Effector CD4-positive, alpha-beta T cell (primary cell): Measurements from ENCODE around the gene SRP68.

Experiments
- DNase-seq: peaks from one replicate; pipeline ENCODE4 v3.0.0-alpha.2; 2020

Gene SRP68

DNA sequence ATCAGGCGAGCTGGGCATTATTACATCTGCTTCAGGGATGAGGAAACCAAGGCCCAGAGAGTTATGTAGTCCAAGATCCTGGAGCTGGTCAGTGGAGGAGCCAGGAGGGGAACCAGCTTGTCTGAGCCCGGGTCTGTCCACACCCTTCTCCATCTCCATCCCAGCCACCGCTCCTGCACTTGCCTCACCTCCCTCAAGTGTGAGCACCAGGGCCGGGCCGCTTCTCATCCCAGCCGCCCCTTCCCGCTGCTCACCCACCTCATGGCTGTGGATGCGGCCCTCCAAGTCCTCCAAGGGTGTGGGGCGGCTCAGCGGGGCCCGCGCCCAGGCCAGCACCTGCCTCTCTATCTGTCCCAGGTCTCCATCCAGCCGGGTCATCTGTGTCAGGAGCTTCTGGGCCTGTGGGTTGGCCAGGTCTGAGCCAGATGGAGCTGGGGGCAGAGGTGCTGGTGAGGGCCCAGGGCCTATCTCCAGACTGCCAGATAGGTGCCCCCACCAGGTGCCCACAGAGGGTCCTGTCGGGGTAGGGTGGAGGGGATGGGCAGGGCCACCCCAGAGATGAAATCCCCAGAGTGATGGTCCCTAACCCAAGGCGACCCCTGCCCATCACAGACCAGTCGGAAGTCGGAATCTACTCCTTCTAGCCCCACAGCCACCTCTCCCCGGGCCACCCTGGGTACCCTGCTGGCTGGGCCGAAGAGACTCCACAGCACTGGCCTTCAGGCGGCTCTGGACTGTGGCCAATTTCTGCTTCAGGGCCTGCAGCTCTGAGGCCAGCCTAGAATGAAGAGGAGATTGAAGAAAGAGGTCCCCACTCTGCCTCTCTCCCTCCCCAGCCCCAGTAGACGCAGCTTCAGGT, 54.6 kb downstream of the SRP68 start:
- DNase-seq = no peak

DNA sequence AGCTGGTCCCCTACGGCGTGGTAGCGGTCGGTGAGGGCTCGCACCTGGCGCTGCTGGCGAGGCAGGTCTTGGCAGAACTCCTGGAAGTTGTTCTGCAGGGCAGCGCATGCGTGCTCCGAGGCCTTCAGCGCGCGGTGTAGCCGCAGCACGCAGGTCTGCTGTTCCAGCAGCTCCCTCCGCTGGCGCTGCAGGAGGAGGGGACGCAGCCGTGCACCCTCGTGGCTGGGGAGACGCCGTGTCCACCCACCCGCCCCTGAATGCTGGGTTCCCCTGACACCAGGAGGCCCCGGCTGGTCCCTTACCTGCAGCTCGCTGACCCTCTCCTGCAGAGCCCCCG, 57.4 kb downstream of the SRP68 start:
- no peak for DNase-seq

DNA sequence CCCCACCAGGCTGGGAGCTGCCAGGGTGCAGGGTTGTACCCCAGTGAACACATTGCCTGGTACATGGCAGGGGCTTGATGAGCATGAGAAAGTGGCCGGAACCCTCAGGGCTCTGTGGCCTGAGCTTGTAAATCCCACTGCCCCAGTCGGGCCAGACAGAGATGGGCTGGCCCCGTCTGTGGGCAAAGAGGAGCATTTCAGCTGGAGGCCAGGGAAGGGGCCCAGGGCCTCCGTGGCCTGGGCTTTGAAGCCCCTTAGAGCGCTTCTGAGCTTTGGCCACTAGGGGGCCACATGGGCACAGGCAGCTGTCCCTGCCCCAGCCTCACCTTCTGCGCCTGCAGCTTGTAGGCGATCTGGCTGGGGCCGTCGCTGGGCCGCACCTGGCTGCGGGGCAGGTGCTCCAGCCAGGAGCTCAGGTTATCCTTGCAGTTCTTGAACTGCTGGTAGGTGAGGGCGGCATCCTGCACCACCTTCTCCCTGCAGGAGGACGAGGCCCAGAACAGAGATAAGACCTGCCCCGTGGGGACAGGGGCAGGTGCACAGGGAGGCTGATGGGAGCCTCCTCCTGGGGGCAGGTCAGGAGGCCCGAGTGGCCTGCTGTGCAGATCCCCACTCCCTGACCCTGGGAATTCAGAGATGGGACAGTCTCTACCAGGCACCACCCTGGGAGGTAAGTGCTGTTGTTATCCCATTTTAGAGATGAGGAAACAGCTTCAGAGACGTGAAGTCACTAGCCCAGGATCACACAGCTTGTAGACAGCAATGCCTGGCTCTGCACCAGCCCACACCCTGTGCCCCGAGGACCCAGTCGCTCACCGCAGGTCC, 58.0 kb downstream of the SRP68 start:
- peak; percentile 73 for DNase-seq

DNA sequence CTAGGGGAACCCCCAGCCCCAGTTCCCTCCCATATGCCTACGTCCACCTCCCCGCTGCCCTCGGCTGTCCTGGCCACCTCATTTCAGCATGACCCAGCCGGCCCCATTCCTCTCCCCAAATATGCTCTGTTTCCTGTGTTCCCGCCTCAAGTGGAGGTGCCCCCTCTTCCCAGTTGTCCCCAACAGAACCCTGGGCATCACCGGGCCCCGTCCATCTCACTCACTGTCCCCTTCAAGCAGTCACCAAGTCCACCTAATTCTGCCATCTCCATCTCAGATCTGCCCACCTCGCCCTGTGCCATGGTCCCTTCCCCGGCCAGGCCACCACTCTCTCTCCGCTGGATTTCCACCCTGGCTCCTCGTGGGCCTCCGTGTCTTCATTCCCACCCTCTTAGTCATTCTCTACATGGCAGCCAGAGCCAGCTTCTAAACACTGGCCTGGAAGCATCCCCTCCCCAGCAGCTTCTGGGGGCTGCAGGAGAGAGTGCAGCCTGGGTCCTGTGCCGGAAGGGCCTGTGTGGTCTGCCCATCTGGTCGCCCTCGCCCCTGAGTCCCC, 58.9 kb downstream of the SRP68 start:
- no peak for DNase-seq

DNA sequence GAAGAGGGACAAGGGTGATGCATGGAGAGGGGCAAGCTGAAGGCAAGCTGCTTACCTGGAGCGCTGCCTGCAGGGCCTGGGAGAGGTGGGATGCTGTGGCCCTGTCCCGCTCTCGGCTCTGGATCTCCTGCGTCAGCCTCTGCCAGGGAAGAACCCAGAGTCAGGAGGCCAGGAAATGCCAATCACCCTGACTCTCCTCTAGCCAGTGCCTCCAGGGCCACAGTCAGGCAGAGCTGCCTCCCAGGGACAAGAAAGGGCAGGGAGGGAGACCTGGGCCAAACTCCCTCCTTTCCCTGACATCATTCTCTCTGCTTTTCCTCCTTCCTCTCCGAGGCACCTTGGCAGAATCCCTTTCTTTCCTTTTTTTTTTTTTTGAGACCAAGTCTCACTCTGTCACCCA, 60.4 kb downstream of the SRP68 start:
- no peak for DNase-seq

DNA sequence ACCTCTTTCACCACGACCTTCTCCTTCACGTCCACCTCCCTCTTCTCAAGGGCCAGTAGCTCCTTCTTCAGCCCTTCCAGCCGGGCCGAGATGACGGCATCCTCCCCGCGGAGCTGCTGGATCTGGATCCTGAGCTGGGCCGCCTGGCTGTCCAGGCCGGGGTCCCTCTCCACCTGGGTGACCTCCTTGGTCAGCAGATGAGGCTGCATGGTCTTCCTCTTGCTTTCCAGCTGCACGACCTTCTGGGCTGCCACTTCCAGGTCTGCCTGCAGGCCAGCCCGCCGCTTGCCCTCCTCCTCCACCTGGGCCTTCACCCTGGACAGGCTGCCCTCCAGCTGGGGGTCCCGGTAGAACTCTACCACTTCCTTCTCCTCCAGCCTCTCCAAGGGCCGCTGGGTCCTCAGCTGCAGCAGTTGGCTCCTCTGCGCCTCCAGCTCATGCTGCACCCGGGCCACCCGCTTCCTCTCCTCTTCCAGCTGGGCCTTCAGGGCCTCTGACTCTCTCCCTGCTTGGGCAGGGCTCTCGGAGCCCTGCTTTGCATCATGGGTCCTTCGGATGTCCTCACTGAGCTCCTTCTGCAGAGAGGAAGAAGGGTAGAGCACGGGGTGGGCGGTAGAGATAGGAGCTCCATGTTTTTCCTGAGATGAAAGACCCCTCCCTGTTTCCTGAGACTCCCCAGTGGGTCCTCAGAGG, 62.2 kb downstream of the SRP68 start:
- DNase-seq = no peak

DNA sequence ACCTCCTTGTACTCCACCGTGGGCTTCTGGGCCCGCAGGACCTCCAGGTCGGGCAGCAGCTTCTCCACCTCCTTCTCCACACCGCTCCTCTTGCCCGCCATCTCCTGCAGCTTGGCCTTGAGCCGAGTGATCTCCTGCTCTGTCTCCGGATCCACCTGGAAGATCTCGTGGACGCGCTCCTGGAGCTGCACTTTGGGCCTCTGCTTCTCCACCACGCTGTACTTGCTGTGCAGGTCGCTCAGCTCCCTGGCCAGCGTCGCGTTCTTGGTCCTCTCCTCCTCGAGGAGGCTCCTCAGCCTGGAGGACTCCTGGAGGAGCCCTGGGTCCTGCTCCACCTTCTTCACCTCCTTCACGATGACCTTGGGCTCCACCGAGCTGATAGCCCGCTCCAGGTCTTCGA, 62.9 kb downstream of the SRP68 start:
- DNase-seq = no peak

DNA sequence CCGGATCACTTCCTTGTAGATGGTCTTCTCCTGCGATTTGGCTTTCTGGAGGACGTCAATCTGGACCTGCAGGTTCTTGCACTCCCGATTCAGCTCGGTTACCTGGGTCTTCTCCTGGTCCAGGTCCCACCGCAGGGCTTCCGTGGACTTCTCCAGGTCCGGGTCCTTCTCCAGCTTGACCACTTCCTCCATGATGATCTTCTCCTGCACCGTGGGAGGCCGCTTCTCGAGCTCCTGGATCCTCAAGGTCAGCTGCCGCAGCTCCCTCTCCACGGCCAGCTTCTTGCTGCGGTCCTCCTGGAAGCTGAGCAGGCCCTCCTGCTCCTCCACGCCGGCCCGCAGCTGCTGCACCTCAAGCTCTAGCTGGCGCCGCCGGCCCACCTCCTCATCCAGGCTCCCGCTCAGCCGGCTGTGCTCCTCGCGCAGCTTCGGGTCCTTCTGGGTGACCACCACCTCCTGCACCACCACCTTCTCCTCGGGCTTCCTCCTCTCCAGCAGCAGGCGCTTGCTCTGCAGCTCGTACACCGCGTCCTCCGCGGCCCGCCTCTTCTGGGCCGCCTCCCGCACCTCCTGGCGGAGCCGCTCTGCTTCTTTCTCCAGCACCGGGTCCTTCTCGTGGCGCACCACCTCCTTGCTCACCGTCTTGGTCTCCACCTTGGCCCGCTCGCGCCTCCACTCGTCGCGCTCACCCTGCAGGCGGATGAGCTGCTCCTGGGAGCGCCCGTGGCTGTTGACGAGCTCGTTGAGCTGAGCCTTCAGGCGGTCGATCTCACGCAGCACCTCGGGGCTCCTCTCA, 63.5 kb downstream of the SRP68 start:
- no peak for DNase-seq

DNA sequence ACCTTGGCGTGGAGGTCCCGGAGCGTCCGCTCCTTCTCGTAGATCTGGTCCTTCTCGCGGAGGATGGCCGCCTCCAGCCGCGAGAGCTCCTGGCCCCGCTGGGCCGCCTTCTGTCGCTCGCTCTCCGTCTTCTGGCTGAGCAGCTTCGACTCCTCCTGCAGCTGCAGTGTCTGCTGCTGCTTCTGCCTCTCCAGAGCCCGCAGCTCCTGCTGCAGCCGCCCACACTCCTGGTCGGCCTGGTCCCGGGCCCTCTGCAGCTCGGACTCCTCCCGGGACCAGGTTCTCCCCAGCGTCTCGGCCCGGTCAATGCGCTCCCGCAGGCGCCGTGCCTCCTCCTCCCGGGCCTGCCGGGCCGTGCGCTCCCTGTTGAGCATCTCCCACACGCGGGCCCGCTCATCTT, 64.1 kb downstream of the SRP68 start:
- no peak for DNase-seq

DNA sequence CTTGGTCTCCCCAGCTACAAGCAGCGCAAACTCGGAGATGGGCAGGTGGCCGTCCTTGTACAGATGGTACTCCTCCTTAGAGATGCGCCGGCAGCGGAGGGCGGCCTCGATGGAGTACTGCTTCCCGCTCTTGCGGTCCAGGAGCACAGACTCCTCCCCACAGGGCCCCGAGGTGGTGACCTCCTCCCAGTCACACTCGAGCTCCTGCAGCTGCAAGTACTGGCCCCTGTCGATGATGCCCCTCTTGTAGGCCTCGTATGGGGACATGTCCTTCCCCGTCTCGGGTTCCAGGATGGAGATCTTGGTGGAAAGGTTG, 64.5 kb downstream of the SRP68 start:
- no peak for DNase-seq

DNA sequence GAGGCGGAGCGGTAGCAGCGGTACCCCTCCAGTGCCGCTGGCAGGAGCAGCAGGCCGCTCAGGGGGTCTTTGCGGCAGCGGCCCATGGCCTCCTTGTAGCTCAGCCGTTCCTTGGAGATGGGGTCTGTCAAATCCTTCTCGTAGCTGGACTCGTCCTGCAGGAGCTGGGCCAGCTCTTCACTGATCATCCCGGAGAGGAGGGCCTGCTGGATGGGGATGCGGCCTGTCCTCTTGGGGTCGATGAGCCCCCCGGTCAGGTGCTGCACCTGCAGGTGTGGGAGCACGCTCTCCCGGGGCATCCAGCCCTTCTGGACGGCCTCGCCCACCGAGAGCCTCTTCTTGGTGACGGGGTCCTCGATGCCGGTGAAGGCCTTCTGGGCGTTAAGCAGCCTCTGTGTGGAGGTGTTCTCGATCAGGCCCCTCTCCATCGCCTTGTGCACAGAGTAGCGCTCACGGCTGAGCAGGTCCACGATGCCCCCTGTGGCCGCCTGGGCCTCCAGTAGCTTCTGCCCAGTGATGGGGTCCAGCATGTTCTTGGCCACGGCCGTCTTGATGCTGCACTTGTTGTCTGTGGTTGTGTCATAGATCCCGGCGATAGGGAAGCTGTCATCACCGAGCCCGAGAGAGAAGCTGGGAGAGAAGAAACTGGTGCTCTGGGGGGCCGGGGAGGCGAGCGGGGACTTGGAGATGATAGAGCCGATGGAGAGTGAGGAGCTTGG, 65.0 kb downstream of the SRP68 start:
- no peak for DNase-seq

DNA sequence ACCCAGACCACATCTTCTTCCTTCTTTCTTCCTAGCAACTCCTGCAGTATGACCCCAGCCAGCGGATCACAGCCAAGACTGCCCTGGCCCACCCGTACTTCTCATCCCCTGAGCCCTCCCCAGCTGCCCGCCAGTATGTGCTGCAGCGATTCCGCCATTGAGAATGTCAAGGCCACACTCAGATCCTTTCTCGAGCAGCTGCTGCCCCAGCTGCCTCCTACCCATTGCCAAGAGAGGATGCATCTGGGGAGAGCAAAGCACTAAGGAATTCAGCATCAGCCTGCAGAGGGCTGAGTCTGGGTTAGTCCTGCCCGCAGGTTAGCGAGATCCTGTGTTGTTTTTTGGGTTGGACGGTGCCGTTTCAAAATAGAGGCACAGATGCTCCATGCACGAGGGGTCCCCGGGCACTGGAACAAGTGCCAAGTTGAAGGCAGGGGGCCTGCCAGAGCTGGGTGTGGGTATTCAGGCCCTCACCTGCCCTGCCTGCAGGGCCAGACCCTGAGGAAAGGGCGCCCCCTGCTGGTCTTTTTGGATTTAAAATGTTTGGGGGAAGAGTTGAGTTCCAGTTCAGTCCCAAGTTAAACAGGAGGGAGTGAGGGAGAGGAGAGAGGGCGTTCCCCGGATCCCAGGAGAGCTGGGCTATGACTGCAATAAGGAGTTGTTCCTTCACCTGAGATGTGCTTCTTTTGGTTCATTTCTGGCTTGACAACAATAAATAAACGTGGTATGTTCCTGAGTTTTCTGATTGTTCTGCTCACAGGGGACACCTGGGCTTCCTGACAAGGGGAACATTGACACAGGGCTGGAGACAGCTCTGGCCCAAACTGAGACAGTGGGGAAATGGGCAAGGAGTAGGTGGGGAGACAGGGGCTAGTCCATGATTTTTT, 66.8 kb downstream of the SRP68 start:
- peak; percentile 81 for DNase-seq

DNA sequence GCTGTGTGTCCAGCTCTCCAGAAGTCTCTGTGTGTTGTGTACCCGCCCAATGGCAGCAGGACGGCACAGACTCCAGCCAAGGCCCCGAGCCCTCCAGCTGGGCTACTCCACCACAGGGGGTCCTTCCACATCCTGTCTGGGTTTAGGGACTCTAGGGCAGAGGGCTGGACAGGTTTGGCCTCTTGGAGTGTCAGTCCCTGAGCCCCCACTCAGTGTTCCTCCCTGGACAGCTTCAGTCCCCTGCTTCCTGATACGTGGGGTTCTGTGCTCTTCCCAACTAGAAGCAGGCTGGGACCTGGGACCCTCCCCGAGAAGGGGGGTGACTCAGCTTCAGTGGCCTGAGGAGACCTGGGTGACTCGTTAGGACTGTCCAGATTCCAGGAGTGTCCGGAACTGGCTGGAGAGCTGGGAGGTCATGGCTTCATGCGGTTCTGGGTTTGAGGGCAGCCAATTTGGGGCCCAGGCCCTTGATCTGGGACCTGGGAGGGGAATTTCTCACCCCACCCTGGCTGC, 67.5 kb downstream of the SRP68 start:
- DNase-seq = no peak

DNA sequence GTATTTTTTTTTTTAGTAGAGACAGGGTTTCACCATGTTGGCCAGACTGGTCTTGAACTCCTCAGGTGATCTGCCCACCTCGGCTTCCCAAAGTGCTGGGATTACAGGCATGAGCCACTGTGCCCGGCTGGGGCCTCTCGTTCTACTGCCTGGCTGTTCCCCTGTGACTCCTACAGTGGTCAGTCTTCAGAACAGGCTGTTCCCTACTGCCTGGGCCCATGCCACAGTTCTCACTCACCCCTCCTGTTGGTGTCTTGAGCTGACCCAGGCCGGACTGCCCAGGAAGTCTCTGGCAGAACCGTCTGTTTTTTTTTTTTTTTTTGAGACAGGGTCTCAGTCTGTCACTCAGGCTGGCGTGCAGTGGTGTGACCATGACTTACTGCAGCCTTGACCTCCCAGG, 68.4 kb downstream of the SRP68 start:
- DNase-seq = no peak

DNA sequence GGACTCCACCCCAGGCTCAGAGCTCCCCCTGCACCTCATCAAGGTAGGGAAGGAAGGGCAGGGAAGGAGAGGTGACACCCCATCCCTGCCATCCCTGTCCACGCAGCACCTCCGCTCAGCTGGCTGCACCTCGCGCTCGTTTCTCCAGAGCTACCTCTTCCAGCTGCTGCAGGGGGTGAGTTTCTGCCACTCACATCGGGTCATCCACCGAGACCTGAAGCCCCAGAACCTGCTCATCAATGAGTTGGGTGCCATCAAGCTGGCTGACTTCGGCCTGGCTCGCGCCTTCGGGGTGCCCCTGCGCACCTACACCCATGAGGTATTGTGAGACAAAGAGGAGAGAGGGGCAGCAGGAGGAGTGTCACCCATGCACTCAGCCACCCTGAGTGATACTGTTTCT, 70.2 kb downstream of the SRP68 start:
- DNase-seq = no peak

DNA sequence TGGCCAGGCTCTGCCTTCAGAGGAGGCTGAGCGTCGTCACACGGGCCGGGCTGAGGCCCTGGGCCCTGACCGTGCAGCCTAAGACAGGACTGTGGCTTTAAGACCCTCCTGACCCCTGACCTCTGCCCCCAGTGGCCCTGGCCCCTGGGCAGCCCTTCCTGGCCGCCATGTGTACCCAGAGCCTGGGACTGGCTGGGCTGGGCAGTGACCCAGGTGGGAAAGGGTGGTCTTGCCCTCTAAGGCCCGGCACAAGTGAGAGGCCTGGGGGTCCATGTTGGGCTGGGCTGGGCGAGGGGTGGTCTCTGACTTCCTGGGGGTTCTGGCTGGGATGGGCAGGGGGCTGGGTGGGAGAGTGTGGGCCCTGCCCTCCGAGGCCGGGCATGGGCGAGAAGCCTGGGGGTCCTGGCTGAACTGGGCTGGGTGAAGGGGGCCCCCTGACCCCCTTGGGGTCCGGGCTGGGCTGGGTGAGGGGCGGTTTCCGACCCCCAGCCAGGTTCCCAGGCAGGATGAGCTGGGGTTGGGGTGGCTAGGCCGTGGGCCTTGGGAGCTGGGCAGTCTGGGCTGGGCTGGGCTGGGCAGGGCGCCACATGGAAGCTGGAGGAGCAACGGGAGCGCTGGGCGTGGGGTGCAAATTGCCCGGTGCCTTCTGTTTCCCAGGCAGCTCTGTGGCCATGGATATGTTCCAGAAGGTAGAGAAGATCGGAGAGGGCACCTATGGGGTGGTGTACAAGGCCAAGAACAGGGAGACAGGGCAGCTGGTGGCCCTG, 71.4 kb downstream of the SRP68 start, which contains the start of gene CDK3:
CDK3 (plus strand) TSS at position 101 of the 767 bp plus-strand sequence; CDS start at position 672, 571 bp downstream.
- DNase-seq = no peak

DNA sequence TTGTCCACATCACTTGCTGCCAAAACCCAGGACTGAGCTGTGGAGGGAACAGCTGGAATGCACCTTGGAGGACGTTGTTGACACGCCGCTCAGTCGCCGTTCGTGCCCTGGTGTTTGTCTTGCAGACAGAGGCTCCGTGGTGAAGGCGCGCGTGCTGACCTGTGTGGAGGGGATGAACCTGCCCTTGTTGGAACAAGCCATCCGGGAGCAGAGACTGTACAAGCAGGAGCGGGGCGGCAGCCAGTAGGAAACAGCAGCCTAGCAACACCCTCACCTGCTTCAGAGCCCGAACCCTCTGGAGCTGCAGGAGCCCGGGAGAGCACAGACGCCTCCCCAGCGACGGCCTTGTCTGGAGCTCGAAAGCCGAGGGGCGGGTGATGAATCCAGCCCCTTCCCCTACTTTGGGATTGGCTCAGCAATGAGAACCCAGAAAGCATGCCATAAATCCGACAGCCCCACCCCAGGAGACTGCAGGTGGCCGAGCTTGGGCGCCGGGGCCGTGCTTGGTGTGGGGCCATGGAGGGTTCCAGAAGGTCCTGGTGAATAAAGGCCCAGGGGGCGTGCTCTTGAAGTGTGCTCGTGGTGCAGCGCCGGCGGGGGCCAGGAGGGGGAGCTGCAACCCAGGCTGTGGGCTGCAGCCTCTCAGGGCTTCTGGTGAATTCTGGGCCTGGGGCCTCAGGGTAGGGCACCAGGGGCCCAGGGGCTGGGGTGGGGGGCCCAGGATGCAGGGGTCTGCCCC, 72.1 kb downstream of the SRP68 start:
- peak; percentile 54 for DNase-seq

DNA sequence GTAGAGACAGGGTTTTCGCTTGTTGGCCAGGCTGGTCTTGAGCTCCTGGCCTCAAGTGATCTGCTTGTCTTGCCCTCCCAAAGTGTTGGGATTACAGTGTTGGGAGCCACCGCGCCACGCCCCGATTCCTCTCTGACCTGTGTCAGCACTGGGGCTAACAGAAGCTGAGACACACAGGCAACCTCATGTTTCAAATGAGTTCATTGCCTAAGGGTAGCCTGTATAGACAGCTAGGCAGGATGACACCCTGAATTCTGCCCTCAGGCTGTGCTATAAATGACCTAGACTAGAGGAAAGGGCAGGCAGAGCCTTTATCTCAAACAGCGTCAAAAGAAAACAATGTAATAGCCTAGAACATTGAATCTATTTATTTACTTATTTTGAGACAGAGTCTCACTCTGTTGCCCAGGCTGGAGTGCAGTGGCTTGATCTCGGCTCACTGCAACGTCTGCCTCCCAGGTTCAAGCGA, 74.0 kb downstream of the SRP68 start:
- DNase-seq = no peak
